Panc1 (cell line): ENCODE results near the gene LLPH. TPM values are rescaled to one million over a fixed set of nuclear protein-coding genes. Genes with fewer than 3 reads are reported as not detected.

Experiments used
- ATAC-seq: fragments of 200-7000 bp; cut with Tn5 transposase; 2 replicates; pipeline ENCODE4 v1.9.1; 2020; ENCODE audit warnings: mild to moderate bottlenecking, moderate library complexity
- BruUV-seq: library from RNA; stranded (reverse); fragments of 400-500 nt; replicated peaks from 2 replicates; lab custom pipeline; 2021; lab: Mats Ljungman, UMichigan
- CTCF ChIA-PET: fragments of 300-600 bp; sonication (Branson Sonifier 250); formaldehyde crosslinking; loops from one replicate; lab custom pipeline; 2022; ENCODE audit warnings: antibody characterized with exemption; lab: Charles Lee
- POLR2A ChIA-PET: fragments of 300-600 bp; sonication (Branson Sonifier 250); formaldehyde crosslinking; loops from one replicate; lab custom pipeline; 2022; ENCODE audit warnings: antibody characterized with exemption; lab: Charles Lee
- DNase-seq: peaks from one replicate; pipeline ENCODE4 v3.0.0-alpha.2; 2010; ENCODE audit warnings: low read depth, low spot score
- H3K27ac ChIP-seq: 2 replicates; pipeline ENCODE4 v1.5.1; 2011; ENCODE audit warnings: mild to moderate bottlenecking, low read length, inconsistent platforms
- H3K27me3 ChIP-seq: fragments of 200-500 bp; sonication (Bioruptor generic); 2 replicates; pipeline ENCODE4 v1.6.0; 2014; ENCODE audit warnings: low read length, inconsistent platforms; ENCODE audit not compliant: control insufficient read depth, insufficient read depth
- H3K36me3 ChIP-seq: fragments of 200-500 bp; sonication (Bioruptor generic); 2 replicates; pipeline ENCODE4 v1.5.1; 2014; ENCODE audit warnings: inconsistent platforms, mild to moderate bottlenecking, low read length, moderate library complexity; ENCODE audit not compliant: control insufficient read depth, insufficient read depth
- H3K4me1 ChIP-seq: 2 replicates; pipeline ENCODE4 v1.5.1; 2011; ENCODE audit warnings: inconsistent platforms, mild to moderate bottlenecking, low read length, moderate library complexity; ENCODE audit not compliant: control insufficient read depth, insufficient read depth
- H3K4me3 ChIP-seq, 2 experiments: 2 replicates each; pipeline ENCODE4 v1.5.1; 2011 to 2012; ENCODE audit warnings: low read depth in 2 of 2, low read length in 2 of 2, mild to moderate bottlenecking in 2 of 2, inconsistent platforms in 1 of 2, moderate library complexity in 1 of 2
- H3K9me3 ChIP-seq: fragments of 200-500 bp; sonication (Bioruptor generic); 2 replicates; pipeline ENCODE4 v1.5.1; 2014; ENCODE audit warnings: low read depth, mild to moderate bottlenecking, inconsistent platforms, low read length, moderate library complexity; ENCODE audit not compliant: control insufficient read depth, insufficient read depth
- POLR2AphosphoS5 ChIP-seq: IDR thresholded peaks from 2 replicates; pipeline ENCODE4 v1.6.1; 2012; ENCODE audit warnings: mild to moderate bottlenecking, low read depth, low read length, moderate library complexity
- SIN3A ChIP-seq: IDR thresholded peaks from 2 replicates; pipeline ENCODE4 v1.6.1; 2012; ENCODE audit warnings: low read depth, mild to moderate bottlenecking, low read length, moderate library complexity, borderline replicate concordance; ENCODE audit not compliant: insufficient read depth
- TCF7L2 ChIP-seq: IDR thresholded peaks from 2 replicates; pipeline ENCODE4 v1.6.1; 2011; ENCODE audit warnings: mild to moderate bottlenecking, low read depth, low read length, inconsistent platforms
- in situ Hi-C: cut with HindIII; loops from 2 replicates; pipeline ENCODE4 v1.10.0; 2016; ENCODE audit warnings: low sequenced_read_pairs, low pct_unique_long_range_greater_than_20kb
- intact Hi-C: fragments of 100-400 bp; cut with micrococcal nuclease; formaldehyde crosslinking; loops from one replicate; pipeline ENCODE4 v1.10.0; 2022; ENCODE audit not compliant: unreplicated experiment
- total RNA-seq: library from RNA; stranded (reverse); gene quantifications from one replicate; pipeline ENCODE4 v1.2.1, GENCODE V29; 2021; ENCODE audit not compliant: unreplicated experiment
- TF ChIP-seq, protein P1 (sequence below): fragments of 450-650 bp; IDR thresholded peaks from 2 replicates; pipeline ENCODE4 v1.5.1; 2017; ENCODE audit warnings: mild to moderate bottlenecking
- TF ChIP-seq, protein P2 (sequence below), 2 experiments: IDR thresholded peaks; 2 replicates each; pipeline ENCODE4 v1.6.1; 2011 to 2012; ENCODE audit warnings: low read depth in 2 of 2, control low read depth in 1 of 2, low read length in 1 of 2, mild to moderate bottlenecking in 1 of 2, moderate library complexity in 1 of 2; ENCODE audit not compliant: insufficient read depth in 1 of 2

LLPH gene
- total RNA-seq, 1 experiment from 2014 or later = 40.5 TPM

DNA sequence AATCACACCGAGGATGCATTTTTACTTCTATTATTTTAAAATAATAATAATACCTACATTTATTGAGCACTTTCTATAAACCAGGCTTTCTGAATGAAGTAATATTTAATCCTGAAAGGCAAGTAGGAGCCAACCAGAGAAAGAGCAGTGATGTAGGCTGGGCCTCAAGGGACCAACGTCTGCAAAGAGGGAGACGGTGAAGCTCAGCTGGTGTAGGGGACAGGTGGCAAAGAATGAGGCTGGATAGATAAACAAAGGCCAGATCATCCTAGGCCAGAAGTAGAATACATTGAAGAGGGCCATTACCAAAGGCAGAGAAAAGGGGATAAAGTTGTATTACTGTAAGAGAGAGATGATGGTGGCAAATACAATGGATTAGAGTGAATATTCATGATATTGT lies 40.1 kb upstream of the LLPH start:
- DNase-seq = no peak
- Histone ChIP-seq H3K4me1 (no peaks in the 10 kb centered on the region), H3K36me3 (peaks cover 6% of the 10 kb centered on the region; the same call in 1 of the 2 replicates), H3K9me3 (no peaks in the 10 kb centered on the region), H3K27me3 (no peaks in the 10 kb centered on the region), H3K4me3 (peak overlapping the region; percentile 64 to 86), H3K27ac (peak overlapping the region; percentile 97)
- ChIA-PET CTCF (no interaction called here), POLR2A (no interaction called here)
- in situ Hi-C loops = no loop called here
- no TSS peak for BruUV-seq
- TF ChIP-seq SIN3A (no peak), POLR2AphosphoS5 (no peak), TCF7L2 (no peak)
- TF ChIP-seq, protein P1, sequence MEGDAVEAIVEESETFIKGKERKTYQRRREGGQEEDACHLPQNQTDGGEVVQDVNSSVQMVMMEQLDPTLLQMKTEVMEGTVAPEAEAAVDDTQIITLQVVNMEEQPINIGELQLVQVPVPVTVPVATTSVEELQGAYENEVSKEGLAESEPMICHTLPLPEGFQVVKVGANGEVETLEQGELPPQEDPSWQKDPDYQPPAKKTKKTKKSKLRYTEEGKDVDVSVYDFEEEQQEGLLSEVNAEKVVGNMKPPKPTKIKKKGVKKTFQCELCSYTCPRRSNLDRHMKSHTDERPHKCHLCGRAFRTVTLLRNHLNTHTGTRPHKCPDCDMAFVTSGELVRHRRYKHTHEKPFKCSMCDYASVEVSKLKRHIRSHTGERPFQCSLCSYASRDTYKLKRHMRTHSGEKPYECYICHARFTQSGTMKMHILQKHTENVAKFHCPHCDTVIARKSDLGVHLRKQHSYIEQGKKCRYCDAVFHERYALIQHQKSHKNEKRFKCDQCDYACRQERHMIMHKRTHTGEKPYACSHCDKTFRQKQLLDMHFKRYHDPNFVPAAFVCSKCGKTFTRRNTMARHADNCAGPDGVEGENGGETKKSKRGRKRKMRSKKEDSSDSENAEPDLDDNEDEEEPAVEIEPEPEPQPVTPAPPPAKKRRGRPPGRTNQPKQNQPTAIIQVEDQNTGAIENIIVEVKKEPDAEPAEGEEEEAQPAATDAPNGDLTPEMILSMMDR = no peak
- TF ChIP-seq, protein P2, sequence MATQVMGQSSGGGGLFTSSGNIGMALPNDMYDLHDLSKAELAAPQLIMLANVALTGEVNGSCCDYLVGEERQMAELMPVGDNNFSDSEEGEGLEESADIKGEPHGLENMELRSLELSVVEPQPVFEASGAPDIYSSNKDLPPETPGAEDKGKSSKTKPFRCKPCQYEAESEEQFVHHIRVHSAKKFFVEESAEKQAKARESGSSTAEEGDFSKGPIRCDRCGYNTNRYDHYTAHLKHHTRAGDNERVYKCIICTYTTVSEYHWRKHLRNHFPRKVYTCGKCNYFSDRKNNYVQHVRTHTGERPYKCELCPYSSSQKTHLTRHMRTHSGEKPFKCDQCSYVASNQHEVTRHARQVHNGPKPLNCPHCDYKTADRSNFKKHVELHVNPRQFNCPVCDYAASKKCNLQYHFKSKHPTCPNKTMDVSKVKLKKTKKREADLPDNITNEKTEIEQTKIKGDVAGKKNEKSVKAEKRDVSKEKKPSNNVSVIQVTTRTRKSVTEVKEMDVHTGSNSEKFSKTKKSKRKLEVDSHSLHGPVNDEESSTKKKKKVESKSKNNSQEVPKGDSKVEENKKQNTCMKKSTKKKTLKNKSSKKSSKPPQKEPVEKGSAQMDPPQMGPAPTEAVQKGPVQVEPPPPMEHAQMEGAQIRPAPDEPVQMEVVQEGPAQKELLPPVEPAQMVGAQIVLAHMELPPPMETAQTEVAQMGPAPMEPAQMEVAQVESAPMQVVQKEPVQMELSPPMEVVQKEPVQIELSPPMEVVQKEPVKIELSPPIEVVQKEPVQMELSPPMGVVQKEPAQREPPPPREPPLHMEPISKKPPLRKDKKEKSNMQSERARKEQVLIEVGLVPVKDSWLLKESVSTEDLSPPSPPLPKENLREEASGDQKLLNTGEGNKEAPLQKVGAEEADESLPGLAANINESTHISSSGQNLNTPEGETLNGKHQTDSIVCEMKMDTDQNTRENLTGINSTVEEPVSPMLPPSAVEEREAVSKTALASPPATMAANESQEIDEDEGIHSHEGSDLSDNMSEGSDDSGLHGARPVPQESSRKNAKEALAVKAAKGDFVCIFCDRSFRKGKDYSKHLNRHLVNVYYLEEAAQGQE (IDR thresholded peaks at IDR 0.05; ENCODE audit: insufficient read depth in 1 of 2, low read depth in 2 of 2, low read length in 1 of 2) = no peak
- ATAC-seq = no peak
- intact Hi-C loops = no loop called here

DNA sequence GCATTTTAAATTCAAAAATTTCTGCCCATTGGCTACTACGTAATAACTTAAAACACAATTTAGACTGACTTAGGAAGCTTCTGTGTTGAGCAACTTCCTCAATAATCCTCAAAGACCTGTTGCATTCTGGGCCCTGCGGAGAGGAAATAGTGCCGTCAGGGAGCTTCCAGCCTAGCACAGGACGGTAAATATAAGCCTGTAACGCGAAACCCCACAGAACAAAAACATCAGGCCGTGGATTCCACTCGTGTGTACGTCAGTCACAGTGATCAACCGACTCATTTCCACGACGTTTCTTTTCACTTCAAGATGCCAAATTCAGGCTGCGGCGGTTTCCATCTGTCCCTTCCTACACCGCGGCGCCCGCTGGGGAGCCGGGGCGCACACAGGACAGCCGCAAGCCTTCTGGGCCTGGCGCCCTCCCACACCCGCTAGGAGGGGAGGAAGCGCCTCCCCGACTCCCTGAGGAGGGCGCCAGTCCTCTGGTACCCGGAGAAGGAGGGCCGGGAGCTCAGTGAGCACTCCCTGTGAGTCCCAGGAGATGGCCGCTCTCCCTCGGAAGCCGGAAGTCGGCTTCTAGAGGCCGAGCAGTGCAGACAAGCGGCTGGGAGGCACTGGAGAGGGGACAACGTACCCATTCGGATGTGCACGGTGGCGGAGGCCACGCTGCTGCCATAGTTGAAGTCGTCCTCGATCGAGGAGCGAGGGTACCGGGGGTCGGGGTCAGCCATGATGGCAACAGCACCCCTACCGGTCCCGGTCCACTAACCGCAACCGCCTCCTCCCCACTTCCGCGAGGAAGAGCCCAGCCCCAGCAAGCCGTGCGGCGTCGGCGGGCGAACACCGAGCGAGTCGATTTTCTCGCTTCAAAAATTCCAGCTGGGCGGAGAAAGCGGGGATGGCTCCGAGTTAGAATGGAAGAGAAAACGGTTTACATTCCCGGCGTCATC lies 38.9 kb upstream of the LLPH start, which contains the start of gene TMBIM4:
Gene TMBIM4 (minus strand): TSS at position 776 of the 950 bp plus-strand sequence. CDS start 45 bp downstream, at position 731.
- POLR2A ChIA-PET = interaction anchor here (0.5 to 1.3 kb wide), 6 partner anchors 21 to 1527 kb away, joined by 3 to 7 read pairs (median 3); partner anchors contain the start of gene LLPH
- Histone ChIP-seq H3K4me1 (no peaks in the 10 kb centered on the region), H3K9me3 (peaks cover 7% of the 10 kb centered on the region; the same call in 1 of the 2 replicates), H3K27ac (peak within 1 kb of the TSS; percentile 97), H3K4me3 (peak within 1 kb of the TSS; percentile 64 to 86), H3K36me3 (peaks cover 6% of the 10 kb centered on the region; the same call in 1 of the 2 replicates), H3K27me3 (no peaks in the 10 kb centered on the region)
- in situ Hi-C loops (no loop called here), intact Hi-C loops (no loop called here)
- DNase-seq (peak; percentile 70), ATAC-seq (peak; percentile 98)
- TF ChIP-seq TCF7L2 = peak; percentile 49; the same call in 1 of the 2 replicates
- TF ChIP-seq, protein P2 (IDR thresholded peaks at IDR 0.05; ENCODE audit: insufficient read depth in 1 of 2, low read depth in 2 of 2, low read length in 1 of 2) = 0 out of 4 replicates have a peak, but pooled peaks of 1 of the 2 experiments have one; percentile 4
- peak; percentile 82 for TF ChIP-seq POLR2AphosphoS5
- no peak for TF ChIP-seq SIN3A
- TF ChIP-seq, protein P1 = peak; percentile 77
- TSS peak; percentile 94 for BruUV-seq
- CTCF ChIA-PET = interaction anchor here (0.6 to 1.4 kb wide), 3 partner anchors 24 to 1018 kb away, joined by 3 to 6 read pairs (median 3); no protein-coding TSS in a partner anchor
